Endometrial microvascular endothelial cells (primary cell): ENCODE data around the gene LHFPL6. TPM values are rescaled to one million over a fixed set of nuclear protein-coding genes. Genes with fewer than 3 reads are reported as not detected.

ENCODE experiments used
- in situ Hi-C: cut with HindIII; loops from 2 replicates; pipeline ENCODE4 v1.10.0; 2017; ENCODE audit warnings: low sequenced_read_pairs, low pct_unique_long_range_greater_than_20kb; ENCODE audit errors: inconsistent ontology term
- total RNA-seq: library from RNA; depleted of rRNA; stranded (reverse); fragments of >200 nt; gene quantifications from one replicate; pipeline ENCODE4 v1.2.3, GENCODE V29; 2015; ENCODE audit errors: inconsistent ontology term

The LHFPL6 gene
- total RNA-seq, 1 donor from 2014 or later: 24.9 TPM

GRCh38 chr13:39527961-39528660, 74.9 kb downstream of the LHFPL6 start:
- in situ Hi-C loops: no loop called here

DNA sequence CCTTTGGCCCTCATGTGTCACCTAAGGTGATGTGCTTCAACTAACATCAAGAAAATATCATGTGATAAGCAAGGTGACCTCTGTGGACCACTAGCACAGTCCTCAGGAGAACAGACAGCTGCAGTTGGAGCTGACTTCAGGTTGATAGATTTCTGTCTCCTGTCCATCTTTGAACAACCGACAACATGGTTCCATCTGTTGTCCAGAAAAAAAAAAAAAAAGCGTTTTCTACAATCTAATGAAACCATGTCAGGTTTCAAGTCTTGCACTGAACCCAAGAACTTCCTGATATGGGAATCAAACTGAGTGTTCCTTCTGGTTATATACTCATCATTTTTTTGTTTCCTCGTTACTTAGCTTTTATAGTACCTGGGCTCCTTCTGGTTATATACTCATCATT, 75.7 kb downstream of the LHFPL6 start:
- in situ Hi-C loops: no loop called here

DNA sequence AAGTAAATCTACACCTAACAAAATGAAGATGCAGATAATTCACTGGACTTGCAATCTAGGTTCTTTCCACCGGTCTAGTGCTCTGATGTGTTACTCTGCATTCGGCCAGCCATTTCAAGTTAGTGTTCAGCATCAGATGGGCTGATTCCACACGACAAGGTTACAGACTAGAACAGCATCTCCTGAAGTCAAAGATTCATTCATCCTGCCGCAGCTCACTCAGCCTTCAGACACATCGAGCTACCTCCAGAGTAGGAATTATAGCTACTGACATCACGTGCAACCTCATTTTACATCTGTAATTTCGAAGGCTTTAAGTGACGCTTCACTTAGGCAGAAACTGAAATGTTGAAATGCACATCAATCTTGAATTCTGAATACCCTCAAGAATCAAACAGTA, 76.5 kb downstream of the LHFPL6 start:
- in situ Hi-C loops: no loop called here

DNA sequence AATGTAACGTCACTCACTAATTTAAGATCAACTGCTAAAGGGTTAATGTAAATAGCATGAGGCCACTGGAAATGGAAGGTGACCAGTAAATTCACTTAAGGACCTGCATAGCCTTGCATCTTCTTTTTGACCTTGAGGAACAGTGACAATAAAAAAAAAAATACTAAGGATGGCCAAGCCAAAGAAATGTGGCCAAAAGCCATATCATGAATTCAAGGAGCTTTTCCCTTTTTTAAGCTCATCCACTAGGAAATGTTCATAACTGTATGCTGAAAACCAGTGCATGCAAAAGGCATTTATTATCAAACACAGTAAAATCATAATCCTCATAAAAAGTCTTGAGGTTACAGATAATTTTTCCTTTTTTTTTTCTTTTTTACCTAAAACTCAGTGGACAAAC, 77.5 kb downstream of the LHFPL6 start:
- in situ Hi-C loops: no loop called here

GRCh38 chr13:39524795-39525194, 78.2 kb downstream of the LHFPL6 start:
- in situ Hi-C loops: no loop called here

DNA sequence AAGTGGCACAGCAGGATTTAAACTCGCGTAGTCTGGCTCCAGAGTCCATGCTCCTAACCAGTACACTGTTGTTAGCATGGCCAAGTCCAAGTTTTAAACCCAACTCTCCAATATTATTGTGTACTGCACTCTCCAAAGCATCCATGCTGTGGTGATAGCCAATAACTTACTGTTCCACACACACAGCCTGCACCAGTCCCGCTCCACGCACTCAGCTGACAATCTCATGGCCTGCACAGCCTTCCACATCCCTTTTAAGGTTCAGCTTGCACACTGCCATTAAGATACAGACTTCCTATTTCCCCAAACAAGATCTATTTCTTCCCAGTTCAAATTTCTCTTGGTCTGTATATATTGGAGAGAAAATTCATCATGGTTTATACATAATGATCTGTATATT, 80.7 kb downstream of the LHFPL6 start:
- in situ Hi-C loops: no loop called here

GRCh38 chr13:39521701-39522100, 81.3 kb downstream of the LHFPL6 start:
- in situ Hi-C loops: no loop called here

- in situ Hi-C loops: no loop called here
Measured at GRCh38 chr13:39516096-39516495, 86.9 kb downstream of the LHFPL6 start.

DNA sequence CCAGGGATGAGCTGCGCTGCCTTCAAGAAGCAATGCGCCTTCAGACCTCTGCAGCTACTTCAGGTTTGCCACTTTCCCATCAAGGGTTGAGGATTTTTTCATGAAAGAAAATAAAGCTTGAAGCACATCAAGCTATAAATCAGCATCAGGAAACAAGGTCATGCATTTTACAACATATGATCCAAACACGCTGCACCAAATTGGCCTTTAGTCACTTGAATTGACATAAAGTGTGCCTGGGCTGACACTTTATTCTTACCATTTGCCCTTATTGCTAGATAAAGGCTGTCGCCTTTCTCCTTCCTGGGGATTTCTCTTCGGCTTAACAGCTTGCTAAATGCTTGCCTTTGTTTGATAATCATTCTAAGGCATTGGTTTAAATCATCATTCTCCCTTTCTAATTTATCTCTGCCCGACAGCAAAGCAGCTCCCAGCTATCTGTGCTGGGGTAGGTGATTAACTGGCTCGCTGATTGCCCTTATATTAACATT, 87.7 kb downstream of the LHFPL6 start:
- in situ Hi-C loops: no loop called here

GRCh38 chr13:39512687-39513086, 90.3 kb downstream of the LHFPL6 start:
- in situ Hi-C loops: no loop called here

- in situ Hi-C loops: no loop called here
Measured at GRCh38 chr13:39510316-39510695, 92.7 kb downstream of the LHFPL6 start.

DNA sequence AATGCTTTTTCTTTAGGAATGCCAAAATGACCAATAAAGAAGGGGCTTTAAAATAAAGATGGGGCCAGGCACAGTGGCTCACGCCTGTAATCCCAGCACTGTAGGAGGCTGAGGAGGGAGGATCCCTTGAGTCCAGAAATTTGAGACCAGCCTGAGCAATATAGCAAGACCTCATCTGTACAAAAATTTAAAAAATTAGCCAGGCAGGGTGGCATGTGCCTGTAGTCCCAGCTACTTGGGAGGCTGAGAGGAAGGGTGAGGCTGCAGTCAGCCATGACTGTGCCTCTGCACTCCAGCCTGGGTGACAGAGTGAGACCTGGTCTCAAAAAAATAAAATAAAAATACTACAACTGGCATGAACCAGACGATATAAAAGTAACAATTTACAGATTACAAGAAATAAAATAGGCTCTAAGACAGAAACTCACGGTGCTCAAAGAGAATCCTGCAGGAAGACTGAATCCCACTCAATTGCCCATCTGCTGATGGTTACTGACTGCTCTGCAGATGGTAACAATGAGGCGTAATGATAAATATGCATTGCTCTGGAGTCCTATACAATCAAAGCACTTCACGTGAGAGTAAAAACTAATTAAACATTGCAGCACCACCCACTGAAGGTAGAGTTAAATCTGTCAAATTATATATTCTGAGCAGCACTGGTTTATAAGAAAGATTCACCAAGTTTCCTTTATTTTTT, 93.2 kb downstream of the LHFPL6 start:
- in situ Hi-C loops: no loop called here

- in situ Hi-C loops: no loop called here
Measured at GRCh38 chr13:39506559-39507390, 96.2 kb downstream of the LHFPL6 start.

DNA sequence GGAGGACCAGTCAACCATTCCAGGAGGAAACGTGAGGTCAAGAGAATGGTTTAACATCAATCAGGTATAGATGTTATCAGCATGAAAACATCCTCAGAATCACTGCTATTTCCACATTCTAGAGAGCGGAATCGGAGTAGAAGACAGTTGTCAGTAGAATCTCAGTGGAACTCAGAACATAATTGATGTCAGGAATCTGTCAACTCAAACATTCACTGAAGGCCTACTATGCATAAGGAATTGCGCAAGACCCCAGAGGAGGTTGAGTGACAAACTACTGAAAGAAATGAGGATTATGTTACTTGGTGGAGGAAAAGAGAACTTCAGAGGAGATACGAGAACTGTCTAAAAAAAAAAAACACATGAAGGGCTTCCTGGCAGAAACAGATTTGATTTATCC, 97.8 kb downstream of the LHFPL6 start:
- in situ Hi-C loops: no loop called here

DNA sequence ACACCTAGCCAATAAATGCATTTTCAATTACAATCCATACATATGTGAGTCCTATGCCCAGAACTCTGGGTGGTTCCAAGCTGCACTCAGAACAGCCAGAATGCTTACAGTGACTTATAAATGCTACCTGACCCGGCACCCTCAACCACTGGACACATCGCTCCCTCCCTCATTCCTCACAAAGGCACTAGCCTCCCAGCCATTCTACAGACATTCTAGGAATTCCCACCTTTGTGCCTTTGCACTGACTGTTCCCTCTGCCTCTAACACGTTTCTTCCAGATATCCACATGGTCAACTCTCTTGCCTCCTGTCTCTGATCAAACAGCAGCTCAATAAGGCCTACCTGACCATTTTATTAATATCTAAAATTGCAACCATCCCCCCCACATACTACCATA, 99.9 kb downstream of the LHFPL6 start:
- in situ Hi-C loops: no loop called here

- in situ Hi-C loops: no loop called here
Measured at GRCh38 chr13:39501702-39502324, 101.2 kb downstream of the LHFPL6 start.

DNA sequence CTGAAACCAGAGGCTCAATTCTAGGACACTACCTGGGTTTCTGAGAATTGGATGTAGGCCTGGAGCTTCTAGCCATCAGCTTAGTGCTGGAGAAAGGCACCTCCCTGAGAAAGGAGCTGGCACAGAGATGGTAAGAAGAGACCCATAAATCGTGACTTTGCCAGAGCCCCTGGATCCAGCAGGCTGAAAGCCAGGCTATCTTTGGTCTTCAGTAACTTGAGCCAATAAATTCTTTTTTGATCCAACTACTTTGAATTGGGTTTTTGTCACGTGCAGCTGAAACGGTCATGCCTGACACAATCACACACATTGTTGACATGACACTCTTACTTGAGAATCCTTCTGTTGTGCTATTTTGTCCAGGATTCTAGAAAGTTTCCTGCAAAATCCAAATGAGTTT, 103.4 kb downstream of the LHFPL6 start:
- in situ Hi-C loops: no loop called here

- in situ Hi-C loops: no loop called here
Measured at GRCh38 chr13:39498471-39499114, 104.4 kb downstream of the LHFPL6 start.

GRCh38 chr13:39496506-39496905, 106.5 kb downstream of the LHFPL6 start:
- in situ Hi-C loops: no loop called here
